PC-3 (cell line): ENCODE results near the gene DCDC2. TPM values are rescaled to one million over a fixed set of nuclear protein-coding genes. Genes with fewer than 3 reads are reported as not detected.

Experiments used
- ATAC-seq: fragments of 200-7000 bp; cut with Tn5 transposase; 2 replicates; pipeline ENCODE4 v1.9.1; 2020; ENCODE audit warnings: mild to moderate bottlenecking, moderate library complexity
- BruUV-seq: library from RNA; stranded (reverse); fragments of 400-500 nt; replicated peaks from 2 replicates; lab custom pipeline; 2021; lab: Mats Ljungman, UMichigan
- CTCF ChIA-PET: fragments of 300-600 bp; sonication (Branson Sonifier 250); formaldehyde crosslinking; loops from one replicate; lab custom pipeline; 2022; ENCODE audit warnings: antibody characterized with exemption; lab: Charles Lee
- POLR2A ChIA-PET: fragments of 300-600 bp; sonication (Branson Sonifier 250); formaldehyde crosslinking; loops from one replicate; lab custom pipeline; 2022; ENCODE audit warnings: antibody characterized with exemption; ENCODE audit not compliant: unreplicated experiment; lab: Charles Lee
- DNase-seq: peaks from one replicate; pipeline ENCODE4 v3.0.0-alpha.2; 2015
- H2AFZ ChIP-seq: fragments of 300-600 bp; sonication (generic); 2 replicates; pipeline ENCODE4 v1.6.0; 2016; ENCODE audit warnings: antibody characterized with exemption, low read length
- H3F3A ChIP-seq: fragments of 300-600 bp; sonication (generic); one replicate; pipeline ENCODE4 v1.6.0; 2017; ENCODE audit warnings: antibody characterized with exemption, low read length, control low read depth, mild to moderate bottlenecking; ENCODE audit not compliant: unreplicated experiment
- H3K27ac ChIP-seq: fragments of 300-600 bp; sonication (generic); 2 replicates; pipeline ENCODE4 v1.5.1; 2016; ENCODE audit warnings: mild to moderate bottlenecking, low read length
- H3K27me3 ChIP-seq: fragments of 300-600 bp; sonication (generic); 2 replicates; pipeline ENCODE4 v1.6.1; 2016; ENCODE audit warnings: low read length, mixed read lengths
- H3K36me3 ChIP-seq: fragments of 300-600 bp; sonication (generic); 2 replicates; pipeline ENCODE4 v1.6.1; 2016; ENCODE audit warnings: low read depth, mixed run types, low read length, mixed read lengths
- H3K4me1 ChIP-seq: fragments of 300-600 bp; sonication (generic); 2 replicates; pipeline ENCODE4 v1.5.1; 2016; ENCODE audit warnings: low read length; ENCODE audit not compliant: insufficient read depth
- H3K4me2 ChIP-seq: fragments of 300-600 bp; sonication (generic); 2 replicates; pipeline ENCODE4 v1.6.0; 2016; ENCODE audit warnings: low read length
- H3K4me3 ChIP-seq: fragments of 300-600 bp; sonication (generic); 2 replicates; pipeline ENCODE4 v1.5.1; 2016; ENCODE audit warnings: mild to moderate bottlenecking, low read length, mixed read lengths
- H3K79me2 ChIP-seq: fragments of 300-600 bp; sonication (generic); 2 replicates; pipeline ENCODE4 v1.6.1; 2017; ENCODE audit warnings: low read length, mixed read lengths
- H3K9ac ChIP-seq: fragments of 300-600 bp; sonication (generic); 2 replicates; pipeline ENCODE4 v1.6.0; 2016; ENCODE audit warnings: mild to moderate bottlenecking, low read length
- H3K9me2 ChIP-seq: fragments of 300-600 bp; sonication (generic); replicated peaks from 2 replicates; pipeline ENCODE4 v1.6.1; 2016; ENCODE audit warnings: mixed run types, low read length, mixed read lengths
- H3K9me3 ChIP-seq: fragments of 300-600 bp; sonication (generic); 2 replicates; pipeline ENCODE4 v1.6.1; 2016; ENCODE audit warnings: low read length, mixed read lengths
- H4K20me1 ChIP-seq: fragments of 300-600 bp; sonication (generic); 2 replicates; pipeline ENCODE4 v1.6.1; 2016; ENCODE audit warnings: low read length, mixed read lengths
- EZH2 ChIP-seq: fragments of 300-600 bp; sonication (generic); IDR thresholded peaks from one replicate; pipeline ENCODE4 v1.6.1; 2017; ENCODE audit warnings: antibody characterized with exemption, mild to moderate bottlenecking, low read length; ENCODE audit not compliant: unreplicated experiment
- EZH2phosphoT487 ChIP-seq: fragments of 300-600 bp; sonication (generic); IDR thresholded peaks from 2 replicates; pipeline ENCODE4 v1.6.1; 2018; ENCODE audit warnings: mild to moderate bottlenecking, antibody characterized with exemption, low read length, borderline replicate concordance
- intact Hi-C: fragments of 100-400 bp; cut with micrococcal nuclease; formaldehyde crosslinking; loops from 2 replicates; pipeline ENCODE4 v1.9.0; 2023
- total RNA-seq: library from RNA; depleted of rRNA; stranded (reverse); fragments of >200 nt; gene quantifications from 2 replicates; pipeline ENCODE4 v1.2.3, GENCODE V29; 2014
- TF ChIP-seq, protein P1 (sequence below): fragments of 300-600 bp; sonication (generic); conservative IDR thresholded peaks from 2 replicates; pipeline ENCODE4 v1.5.1; 2017; ENCODE audit warnings: antibody characterized with exemption, low read depth, mild to moderate bottlenecking, low read length

Gene DCDC2
- total RNA-seq, 1 experiment from 2014 or later = 0.11 TPM

DNA sequence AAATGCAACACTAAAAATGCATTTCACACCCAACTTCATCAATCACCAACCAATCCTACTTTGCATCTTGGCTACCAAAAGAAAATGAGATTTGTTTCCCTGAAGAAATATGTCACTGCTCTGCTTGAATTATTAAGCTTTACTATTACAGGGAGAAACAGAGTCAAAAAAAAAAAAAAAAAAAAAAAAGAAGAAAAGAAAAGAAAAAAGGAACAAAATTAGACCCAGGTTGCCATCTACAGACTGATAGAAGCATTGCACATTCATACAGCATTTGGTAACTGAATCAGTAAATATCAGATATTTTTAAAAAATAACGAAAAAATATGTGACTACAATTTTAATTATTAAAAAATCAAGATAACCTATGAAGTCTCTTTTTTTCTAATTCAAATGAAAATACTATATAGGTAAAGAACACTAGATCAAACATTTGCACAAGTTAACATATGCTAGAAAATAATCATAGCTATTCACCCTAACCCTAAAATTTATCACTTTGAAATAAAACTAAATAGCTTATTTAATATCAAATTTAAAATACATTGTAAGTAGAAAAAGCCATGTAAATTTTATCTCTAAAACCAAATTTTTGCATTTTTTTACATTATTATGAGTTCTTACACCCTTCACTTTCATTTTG lies 83.3 kb downstream of the DCDC2 start:
- intact Hi-C loops = loop anchor here (1.0 kb wide), 1 partner anchor 210 kb away; no protein-coding TSS in a partner anchor
- Histone ChIP-seq H4K20me1 (no peaks in the 10 kb centered on the region), H3K9ac (no peak overlapping the region), H3K9me2 (no peaks in the 10 kb centered on the region), H3K9me3 (no peaks in the 10 kb centered on the region), H3K4me1 (0 out of 2 replicates have a peak, but pooled peaks cover 7% of the 10 kb centered on the region), H3K36me3 (no peaks in the 10 kb centered on the region), H3K27ac (no peak overlapping the region), H2AFZ (no peak overlapping the region), H3F3A (no peaks in the 10 kb centered on the region), H3K4me2 (no peak overlapping the region), H3K27me3 (peaks cover 34% of the 10 kb centered on the region), H3K79me2 (no peaks in the 10 kb centered on the region), H3K4me3 (no peak overlapping the region)
- ChIA-PET CTCF (interaction anchor here (0.6 to 0.7 kb wide), 4 partner anchors 13 to 707 kb away, joined by 10 to 18 read pairs (median 12); no protein-coding TSS in a partner anchor), POLR2A (no interaction called here)
- peak; percentile 35 for DNase-seq
- TF ChIP-seq, protein P1, sequence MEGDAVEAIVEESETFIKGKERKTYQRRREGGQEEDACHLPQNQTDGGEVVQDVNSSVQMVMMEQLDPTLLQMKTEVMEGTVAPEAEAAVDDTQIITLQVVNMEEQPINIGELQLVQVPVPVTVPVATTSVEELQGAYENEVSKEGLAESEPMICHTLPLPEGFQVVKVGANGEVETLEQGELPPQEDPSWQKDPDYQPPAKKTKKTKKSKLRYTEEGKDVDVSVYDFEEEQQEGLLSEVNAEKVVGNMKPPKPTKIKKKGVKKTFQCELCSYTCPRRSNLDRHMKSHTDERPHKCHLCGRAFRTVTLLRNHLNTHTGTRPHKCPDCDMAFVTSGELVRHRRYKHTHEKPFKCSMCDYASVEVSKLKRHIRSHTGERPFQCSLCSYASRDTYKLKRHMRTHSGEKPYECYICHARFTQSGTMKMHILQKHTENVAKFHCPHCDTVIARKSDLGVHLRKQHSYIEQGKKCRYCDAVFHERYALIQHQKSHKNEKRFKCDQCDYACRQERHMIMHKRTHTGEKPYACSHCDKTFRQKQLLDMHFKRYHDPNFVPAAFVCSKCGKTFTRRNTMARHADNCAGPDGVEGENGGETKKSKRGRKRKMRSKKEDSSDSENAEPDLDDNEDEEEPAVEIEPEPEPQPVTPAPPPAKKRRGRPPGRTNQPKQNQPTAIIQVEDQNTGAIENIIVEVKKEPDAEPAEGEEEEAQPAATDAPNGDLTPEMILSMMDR = peak; percentile 68
- TF ChIP-seq EZH2 = no peak
- BruUV-seq = no TSS peak
- ATAC-seq = no peak

DNA sequence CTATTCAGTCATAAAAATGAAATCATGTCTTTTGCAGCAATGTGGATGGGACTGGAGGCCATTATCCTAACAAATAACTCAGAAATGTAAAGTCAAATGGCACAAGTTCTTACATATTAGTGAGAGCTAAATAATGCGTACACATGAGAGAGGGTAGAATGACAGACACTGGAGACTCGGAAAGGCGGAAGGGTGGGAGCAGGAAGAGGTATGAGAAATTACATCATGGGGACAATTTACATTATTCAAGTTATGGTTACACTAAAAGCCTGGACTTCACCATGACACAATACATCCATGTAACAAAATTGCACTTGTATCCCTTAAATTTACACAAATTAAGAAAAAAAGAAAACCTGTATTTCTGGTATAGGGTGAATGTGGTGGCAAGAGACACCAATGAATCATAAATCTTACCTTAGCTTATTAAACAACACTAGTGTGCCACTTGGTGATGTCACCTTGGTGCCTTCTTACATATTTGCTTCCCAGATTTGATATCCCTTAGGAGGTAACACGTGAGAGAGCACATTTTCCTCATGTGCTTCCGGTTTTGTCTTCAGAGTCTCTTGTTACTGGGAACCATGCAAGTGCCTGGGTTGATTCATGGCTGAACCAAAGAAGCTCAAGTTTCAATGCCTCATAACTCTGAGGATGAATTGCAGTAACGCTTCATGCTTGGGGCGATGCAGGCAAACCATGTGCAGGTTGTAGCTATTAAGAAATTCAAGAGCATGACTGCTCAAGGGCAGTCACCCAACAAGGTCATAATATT lies 84.6 kb downstream of the DCDC2 start:
- H3K4me2 ChIP-seq = no peak overlapping the region
- H3K9me2 ChIP-seq = no peaks in the 10 kb centered on the region
- no peaks in the 10 kb centered on the region for H3K9me3 ChIP-seq
- intact Hi-C loops = no loop called here
- H3K36me3 ChIP-seq = no peaks in the 10 kb centered on the region
- H4K20me1 ChIP-seq = no peaks in the 10 kb centered on the region
- no peak overlapping the region for H2AFZ ChIP-seq
- H3K27ac ChIP-seq = no peak overlapping the region
- no peak overlapping the region for H3K4me3 ChIP-seq
- 0 out of 2 replicates have a peak, but pooled peaks cover 7% of the 10 kb centered on the region for H3K4me1 ChIP-seq
- BruUV-seq = no TSS peak
- no peak overlapping the region for H3K9ac ChIP-seq
- H3K79me2 ChIP-seq = no peaks in the 10 kb centered on the region
- ChIA-PET POLR2A (no interaction called here), CTCF (no interaction called here)
- peak; percentile 57 for DNase-seq
- TF ChIP-seq EZH2phosphoT487 (no peak), EZH2 (no peak)
- TF ChIP-seq, protein P1 = no peak
- H3F3A ChIP-seq = no peaks in the 10 kb centered on the region
- ATAC-seq = no peak
- peaks cover 22% of the 10 kb centered on the region for H3K27me3 ChIP-seq
